T1000 (cell line): ENCODE measurements around the gene HPGDS.
"Not testable (repeated sequence)": the region's sequence is repeated elsewhere in the genome, so short reads cannot be mapped to it uniquely, and the experiment has no call there.

Experiments
- DNase-seq: peaks from one replicate; lab custom pipeline; 2025; ENCODE audit warnings: mixed read lengths; lab: John Stamatoyannopoulos, UW

HPGDS gene

DNA sequence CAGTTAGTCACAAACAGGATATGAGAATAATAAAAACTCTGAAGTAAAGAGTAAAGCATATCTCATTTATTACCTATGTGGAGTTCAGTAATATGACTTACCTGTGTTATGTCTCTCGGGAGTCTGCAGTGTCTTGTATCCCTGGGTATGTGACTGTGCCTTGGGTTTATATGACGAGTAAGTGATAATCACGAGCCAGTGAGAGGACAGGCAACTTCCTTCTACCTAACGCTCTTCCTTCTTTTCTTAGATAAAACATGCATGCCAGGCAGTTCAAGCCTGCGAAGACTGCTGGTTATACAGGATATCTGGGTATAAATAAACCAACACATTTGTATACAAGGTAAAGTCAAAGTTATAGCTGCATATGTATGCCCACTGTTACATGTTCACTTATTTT is at the start of gene HPGDS:
Gene HPGDS (minus strand): TSS at position 143 of the 400 bp plus-strand sequence. CDS start 8,207 bp downstream, outside the sequence.
- no peak for DNase-seq

DNA sequence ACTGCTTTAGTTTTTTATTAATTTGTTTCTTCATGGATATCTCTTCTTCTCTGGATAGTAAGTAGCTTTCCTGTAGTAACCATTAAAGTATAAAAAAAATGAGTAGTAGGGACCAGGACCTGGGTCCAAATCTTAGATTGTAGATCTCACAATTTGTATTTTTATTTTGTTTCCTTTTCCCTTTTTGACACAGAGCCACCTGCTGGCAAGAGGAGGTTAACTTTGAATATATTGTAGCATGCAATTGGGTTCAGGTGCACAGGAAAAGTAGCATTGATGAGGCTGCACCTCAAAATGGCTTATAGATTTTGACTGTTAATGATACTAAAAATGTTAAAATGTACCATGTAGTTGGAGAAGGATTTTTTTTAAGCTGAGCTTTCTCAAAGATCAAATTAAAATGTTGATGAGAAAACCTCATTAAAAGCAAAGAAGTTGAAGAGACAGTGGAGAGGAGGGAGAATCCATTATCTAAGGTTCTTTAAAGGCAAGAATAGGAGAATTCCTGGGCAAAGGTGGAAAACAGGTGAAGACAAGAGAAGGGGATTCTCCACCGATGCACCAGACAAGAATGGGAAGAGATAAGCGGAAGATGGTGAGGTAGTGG is 48.3 kb upstream of the HPGDS start:
- no peak for DNase-seq

DNA sequence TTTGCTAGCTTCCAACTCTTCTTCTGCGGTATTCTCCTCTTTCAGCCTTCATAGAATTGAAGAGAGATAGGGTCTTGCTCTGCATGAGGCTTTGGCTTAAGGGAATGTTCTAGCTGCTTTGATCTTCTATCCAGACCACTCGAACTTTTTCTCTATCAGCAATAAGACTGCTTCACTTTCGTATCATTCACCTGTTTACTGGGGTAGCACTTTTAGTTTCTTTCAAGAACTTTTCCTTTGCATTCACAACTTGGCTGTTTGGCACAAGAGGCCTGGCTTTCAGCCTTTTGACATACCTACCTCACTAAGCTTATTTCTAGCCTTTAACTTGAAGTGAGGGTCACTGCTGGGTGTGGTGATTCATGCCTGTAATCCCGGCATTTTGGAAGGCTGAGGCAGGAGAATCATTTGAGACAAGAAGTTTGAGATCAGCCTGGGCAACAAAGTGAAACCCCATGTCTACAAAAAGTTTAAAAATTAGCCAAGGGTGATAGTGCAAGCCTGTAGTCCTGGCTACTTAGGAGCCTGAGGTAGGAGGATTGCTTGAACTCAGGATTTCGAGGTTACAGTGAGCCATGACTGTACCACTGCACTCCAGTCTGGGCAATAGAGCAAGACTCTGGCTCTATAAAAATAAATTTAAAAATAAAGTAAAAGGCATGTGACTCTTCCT is 47.1 kb upstream of the HPGDS start:
- no peak for DNase-seq

DNA sequence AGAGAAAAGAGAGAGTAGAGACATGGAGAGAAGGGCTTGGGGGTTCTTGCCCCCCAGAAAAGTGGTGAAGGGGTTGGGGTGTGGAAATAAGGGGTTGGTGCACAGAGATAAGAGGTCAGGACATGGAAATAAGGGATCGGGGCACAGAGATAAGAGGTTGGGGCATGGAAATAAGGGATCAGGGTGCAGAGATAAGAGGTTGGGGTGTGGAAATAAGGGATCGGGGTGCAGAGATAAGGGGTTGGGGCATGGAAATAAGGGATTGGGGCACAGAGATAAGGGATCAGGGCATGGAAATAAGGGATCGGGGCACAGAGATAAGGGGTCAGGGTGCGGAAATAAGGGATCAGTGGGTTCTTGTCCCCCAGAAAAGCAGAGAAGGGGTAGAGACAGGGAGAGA is 45.3 kb upstream of the HPGDS start:
- DNase-seq, result not testable (repeated sequence)

DNA sequence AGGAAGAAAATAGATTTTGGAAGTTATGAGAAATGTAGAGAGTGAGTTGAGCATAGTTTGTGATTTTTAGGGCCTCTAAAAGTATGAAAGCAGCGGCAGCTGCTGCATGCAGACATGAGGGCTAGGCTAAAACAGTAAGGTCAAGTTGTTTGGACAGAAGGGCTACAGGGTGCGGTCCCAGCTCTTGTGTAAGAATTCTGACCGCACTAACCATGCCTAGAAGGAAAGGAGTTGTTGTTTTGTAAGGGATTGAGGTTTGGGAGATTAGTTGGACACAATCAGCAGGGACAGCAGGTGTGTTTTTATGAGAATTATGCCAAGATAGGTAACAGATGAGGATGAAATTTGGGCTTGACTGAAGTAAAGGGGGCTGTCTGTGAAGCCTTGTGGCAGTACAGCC is 42.8 kb upstream of the HPGDS start:
- DNase-seq, result not testable (repeated sequence)

DNA sequence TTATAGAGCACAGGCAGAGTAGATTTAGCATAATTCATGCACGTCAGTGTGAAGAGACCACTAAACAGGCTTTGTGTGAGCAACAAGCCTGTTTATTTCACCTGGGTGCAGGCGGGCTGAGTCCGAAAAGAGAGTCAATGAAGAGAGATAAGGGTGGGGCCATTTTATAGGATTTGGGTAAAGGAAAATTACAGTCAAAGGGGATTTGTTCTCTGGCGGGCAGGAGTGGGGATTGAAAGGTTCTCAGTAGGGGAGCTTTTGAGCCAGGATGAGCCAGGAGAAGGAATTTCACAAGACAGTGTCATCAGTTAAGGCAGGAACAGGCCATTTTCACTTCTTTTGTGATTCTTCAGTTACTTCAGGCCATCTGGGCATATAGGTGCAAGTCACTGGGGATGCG is 40.3 kb upstream of the HPGDS start:
- DNase-seq, result not testable (repeated sequence)

DNA sequence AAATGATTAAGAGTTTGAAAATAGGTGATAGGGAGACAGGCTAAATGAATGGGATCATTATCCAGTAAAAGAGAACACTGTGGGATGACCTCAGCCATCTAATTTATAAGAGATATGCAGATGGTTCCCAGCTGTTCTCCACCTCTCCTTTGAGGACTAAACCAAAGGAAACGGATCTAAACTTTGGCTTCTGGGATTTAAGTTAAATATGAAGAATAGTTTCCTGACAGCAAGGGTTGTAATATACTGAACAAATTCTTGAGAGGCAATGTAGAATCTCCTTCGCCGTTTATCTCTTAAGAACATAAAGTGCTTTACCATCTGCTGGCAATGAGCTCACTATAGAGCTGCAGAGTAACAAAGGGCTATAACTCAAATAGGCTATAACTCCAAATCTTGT is 35.4 kb upstream of the HPGDS start:
- no peak for DNase-seq

DNA sequence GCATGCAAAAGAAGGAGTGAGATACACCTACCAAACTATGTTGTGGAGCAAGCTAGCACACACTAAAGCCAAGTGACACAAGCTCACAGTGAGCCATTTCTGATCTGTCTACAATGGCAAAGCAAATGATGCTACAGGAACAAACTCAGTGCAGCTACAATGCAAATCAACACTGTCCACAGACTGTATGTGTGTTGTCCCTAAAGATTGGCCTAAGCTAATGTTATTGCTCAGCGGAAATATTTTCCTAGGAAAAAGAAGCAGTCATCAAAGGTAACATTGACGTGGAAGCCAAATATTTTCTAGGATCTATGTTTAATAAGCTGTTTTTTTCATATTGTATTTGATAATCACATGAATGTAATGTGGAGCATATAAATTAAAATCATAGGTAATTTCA is 34.7 kb upstream of the HPGDS start:
- DNase-seq, result no peak

DNA sequence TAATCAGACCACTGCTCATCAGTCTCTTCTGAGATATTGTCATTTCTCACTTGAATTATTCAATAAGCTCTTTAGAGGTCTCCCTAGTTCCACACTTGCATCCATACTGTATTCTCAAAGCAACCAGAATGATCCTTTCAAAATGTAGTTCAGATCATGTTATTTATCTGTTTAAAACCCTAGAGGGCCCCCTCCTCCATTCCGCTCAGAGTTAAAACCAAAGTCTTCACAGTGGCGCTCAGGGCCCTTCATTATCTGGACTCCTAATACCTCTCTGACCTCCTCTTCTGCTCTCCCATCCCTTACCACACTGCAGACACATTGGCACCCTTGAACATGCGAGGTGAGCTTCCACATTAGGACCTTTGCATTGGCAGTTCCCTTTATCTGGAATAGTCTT is 32.7 kb upstream of the HPGDS start:
- DNase-seq, result no peak

DNA sequence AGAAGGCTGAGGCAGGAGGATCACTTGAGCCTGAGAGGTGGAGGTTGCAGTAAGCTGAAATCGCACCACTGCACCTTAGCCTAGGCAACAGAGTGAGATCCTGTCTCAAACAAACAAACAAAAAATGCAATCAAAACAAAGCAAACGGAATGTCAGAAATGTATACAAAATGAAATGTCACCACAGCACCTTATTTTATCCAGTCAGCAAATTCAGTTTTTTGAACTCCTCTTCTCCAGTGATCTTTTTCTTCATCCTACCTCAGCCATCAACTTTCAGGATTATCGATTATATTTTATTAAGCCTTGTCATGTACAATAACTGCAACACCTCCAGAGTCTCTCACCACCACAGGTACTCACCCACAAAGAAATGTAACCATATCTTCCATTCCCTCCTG is 31.1 kb upstream of the HPGDS start:
- DNase-seq, result no peak

DNA sequence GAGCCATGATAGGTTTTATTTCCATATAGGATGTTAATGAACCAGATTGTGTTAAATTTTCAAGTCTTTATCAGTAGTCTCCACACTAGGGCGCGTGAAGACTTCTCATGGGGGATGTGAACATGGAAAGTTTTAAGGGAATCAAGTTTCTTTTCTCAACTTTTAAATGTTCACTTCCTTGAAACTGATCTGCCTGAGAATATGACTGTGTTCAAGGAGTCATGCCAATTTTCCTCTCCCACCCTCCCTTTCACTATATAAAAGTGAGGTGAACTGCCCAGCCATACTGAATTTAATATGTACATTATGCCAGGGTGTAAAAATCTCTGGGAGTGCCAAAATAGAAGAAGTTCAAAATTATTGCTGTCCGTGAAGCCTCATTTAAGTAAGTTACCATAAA is 30.4 kb upstream of the HPGDS start:
- no peak for DNase-seq

DNA sequence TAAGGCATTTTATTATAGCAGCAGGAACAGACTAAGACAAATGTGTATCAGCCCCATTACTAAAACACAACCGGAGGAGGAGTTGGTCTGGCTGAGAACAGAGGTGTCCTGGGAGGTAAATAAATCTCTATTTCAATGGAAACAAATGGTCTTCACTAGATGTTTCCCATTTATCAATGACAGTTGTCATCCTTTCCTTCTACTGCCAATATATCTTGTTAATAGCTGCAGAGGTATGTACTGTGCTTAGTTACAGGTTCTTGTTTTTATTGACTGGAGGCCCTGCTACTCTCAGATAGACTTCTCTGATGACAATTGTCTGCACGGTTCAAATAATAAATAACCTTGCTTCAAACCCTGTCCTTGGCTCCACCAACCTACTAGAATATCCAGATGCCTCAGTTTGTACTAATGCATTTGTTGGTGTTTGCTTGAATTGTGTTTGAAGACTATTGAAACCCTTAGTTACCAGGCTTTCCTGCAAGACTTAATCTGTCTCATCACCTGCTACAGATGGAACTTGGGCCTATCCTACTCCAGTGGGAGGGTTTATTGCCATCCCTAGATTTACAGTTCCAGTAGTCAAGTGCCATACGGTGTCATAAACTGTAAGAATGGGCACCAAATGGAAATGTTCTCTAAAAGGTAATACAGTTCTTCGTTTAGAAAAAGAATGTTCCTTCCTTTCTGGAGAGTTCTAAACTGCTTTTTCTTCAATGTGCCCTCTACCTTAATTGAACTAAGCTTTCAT is 29.8 kb upstream of the HPGDS start:
- DNase-seq, result no peak

DNA sequence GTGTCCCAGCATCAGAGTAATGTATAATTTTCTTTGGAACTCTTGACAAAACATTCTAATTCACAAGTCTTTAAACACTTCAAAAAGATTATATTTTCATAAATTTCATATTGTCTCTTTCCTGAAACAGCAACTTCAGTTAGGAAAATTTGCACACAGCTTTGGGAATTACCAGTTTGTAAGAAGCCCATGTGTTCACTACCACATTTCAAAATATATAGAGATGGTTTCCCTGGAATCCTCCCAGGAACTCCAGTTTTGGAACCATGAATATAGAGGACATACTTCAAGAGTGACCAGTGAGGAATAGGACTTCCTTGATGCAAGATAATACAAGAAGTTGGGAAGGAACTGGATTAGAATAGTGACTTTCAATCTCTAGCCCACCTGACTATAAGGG is 28.7 kb upstream of the HPGDS start:
- no peak for DNase-seq

DNA sequence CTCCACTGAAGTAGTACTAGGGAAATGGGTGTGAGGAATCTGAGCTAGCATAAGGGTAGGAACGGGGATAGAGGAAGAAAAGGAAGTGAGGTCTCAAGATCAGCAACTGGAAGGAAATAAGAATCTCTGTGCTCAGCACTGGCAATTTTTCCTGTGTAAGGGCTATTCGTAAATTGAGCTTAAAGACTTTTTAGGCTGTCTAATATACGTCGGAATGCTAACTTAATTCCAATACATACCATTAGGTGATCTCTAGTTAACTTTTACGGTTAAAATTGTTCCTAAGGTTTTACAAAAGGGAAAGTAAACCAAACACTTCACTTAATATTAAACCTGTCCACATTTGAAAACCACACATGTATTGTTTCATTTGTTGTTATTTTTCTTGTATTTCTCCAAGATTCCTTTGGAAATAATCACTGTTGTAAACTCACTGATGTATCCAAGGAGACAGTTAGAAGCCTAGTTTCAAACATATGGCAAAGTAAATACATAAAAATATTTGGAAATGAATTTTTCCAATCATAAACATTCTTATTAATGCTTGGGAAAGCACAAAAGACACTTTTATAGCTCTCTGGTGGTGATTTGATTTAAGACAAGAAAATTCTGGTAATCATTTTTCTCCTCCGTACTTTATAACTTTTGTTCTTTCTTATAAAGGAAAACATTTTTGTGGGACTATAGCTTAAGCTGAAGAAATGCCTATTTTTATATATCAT is 28.1 kb upstream of the HPGDS start:
- DNase-seq, result no peak

DNA sequence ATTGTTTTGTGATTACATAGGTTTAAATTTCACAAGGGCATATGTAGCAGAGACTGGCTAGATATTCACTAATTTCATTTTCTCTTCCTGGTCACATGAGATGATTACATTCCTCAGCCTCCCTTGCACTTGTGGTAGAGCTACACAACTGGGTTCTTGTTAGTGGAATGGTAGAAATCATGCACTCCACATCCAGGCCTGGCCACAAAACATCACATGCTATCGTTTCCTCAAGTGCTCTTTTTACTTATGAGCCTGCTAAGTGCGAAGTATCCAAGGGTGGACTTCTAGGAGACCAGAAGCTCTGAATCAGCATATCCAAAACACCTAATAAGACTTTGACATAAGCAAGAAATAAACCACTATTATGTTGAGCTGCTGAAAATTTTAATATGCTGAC is 26.4 kb upstream of the HPGDS start:
- DNase-seq, result no peak

DNA sequence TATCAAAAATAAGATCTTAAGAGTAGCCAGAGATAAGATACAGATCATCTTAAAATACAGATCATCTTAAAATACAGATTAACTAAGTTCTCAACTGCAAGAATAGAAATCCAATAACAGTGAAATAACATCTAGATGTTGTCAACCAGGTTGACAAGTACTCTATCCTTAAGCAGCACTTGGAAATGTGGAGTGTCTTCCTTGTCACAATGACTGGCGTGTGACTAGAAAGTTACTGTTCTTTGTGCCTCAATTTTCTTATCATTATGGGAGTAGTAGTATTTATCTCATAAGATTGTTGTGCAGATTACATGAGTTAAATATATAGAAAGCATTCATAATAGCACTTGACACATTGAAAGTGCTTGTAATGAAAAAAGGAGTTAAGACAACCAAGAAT is 25.8 kb upstream of the HPGDS start:
- DNase-seq, result no peak

DNA sequence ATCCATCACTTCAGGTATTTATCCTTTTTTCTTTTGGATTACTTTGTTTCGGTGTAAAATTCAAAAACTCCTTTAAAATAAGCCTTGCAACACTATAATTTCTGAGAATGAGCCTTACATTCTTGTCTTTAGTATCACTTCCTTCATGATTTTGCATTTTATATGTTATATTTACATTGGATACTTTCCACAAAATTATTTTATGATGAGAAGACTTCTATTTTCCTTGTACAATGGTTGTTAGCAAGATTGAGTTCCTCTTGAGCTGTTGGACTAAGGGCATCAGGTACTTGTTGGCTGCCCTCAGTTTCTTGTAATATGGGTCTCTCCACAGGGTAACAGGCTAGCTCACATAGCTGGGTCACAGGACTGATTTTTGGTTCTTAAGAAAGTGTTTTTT is 22.7 kb upstream of the HPGDS start:
- DNase-seq, result no peak

DNA sequence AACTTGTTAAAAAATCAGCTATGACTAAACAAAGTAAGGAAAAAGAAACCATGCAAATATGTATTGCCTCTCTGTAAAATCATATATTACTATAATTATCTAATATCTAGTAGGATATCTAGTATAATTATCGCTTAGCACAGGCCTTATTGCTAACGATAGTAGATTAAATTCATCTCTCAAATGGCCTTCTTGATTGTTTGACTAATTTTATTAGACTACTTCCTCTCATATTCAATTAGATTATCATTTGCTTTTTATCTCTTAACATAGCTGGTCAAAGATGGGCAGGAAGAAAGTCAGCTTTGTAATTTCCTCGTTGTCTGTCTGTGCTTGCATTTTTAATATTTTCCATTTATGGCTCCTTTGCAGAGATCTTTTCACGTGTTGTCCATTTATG is 21.9 kb upstream of the HPGDS start:
- DNase-seq, result no peak

DNA sequence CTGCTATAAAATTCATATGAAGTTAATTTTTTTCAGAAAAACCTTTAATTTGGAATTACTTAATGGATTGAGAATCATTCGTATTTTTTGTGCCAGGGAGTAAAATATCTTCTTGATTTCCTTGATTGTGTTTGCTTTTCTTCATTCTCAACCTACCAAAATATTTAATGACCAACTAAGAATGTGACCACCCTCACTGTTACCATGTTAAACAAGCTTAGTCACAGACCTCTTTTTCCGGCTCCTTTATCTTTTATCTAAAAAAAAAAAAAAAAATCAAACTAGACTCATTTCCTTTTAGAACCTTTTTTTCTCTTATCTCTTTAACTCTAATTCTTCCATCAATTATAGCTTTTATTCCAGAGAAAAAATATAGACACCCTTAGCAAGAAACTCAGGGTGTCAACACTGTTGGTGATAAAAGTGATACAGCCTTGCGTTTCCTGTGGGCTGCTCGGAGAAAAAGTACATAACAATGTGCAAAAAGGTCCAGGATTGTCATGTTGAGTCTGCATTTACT is 20.6 kb upstream of the HPGDS start:
- DNase-seq, result no peak

DNA sequence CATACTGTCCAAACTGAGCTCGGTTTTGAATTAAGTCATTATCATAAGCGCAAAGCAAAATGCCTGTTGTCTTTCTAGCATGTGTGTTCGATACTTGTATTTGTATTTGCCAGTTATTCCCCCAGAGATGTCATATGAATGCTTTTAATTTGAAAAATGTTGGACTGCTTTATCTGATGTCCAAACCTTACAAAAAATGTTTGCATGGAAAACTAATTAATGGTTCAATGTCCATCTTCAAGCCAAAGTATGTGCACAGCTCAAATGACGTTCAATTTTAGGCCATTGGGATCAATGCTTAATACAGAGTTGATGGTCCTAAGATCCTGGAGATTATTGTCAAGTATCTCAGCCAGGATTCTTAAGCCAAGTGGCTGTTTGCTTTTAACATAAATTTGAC is 17.2 kb upstream of the HPGDS start:
- DNase-seq, result no peak

DNA sequence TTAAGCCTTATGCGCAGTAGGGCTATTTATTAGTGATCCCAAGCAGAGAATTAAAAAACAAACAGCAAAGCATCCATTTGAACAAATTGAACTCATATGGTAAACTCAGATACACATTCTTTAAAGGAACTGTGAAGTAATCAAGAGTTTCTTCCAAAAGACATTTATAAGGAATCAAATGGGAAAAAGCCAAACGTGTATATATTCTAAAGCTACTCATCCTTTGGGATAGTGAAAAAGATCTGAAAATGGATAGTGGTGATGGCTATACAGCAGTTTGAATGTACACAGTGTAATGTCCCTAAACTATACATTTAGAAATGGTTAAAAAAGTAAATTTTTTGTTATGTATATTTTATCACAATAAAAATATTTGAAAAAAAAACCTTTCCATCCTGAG is 16.6 kb upstream of the HPGDS start:
- DNase-seq, result no peak

DNA sequence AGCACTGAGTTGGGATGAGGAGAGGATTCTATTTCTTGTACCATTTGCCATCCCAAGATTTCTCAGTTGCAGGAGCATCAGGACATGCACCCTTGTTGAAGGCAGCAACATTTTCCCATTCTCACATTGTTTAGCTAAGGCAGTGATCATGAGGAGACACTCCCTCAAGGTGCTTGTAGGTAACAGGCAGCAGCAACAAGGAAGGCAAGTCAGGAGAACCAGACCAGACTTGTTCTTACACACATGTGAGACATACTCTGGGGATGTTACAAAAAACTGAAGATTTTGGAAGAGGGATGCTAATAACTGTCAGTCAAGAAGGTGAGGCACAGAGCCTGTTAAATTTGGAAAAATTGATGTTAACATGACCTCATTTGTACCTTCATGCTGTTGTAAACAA is 15.5 kb upstream of the HPGDS start:
- no peak for DNase-seq

DNA sequence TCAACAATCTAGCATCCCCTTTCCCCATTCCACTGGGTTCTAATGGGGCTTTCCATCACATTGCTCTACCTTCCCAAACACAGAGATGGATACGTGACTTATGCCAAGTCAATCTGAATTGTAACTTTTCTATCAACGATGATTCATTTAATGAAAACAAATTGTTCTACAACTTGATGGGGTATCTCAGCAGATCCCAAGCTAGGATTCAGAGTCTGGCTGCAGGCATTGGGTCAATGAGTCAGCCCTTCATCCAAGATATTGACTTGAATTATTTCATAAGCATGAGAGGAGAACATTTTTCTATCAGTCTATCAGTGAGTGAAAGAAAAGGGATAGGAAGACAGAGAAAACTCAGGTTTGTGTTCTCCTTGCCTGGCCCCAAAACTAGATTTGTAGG is 15.0 kb upstream of the HPGDS start:
- DNase-seq, result no peak
